Nephron (organoid): ENCODE data around the gene TRMT1.
"Not testable (repeated sequence)": the region's sequence is repeated elsewhere in the genome, so short reads cannot be mapped to it uniquely, and the experiment has no call there.

Experiments
- H3K27ac Mint-ChIP-seq, 3 experiments: 2 replicates each; pipeline ENCODE4 v1.8.0; 2020; ENCODE audit warnings: mixed read lengths in 3 of 3, mild to moderate bottlenecking in 2 of 3, moderate library complexity in 1 of 3
- H3K27me3 Mint-ChIP-seq: 2 replicates; pipeline ENCODE4 v1.8.0; 2021; ENCODE audit warnings: low read depth, mild to moderate bottlenecking, moderate library complexity, mixed read lengths
- H3K36me3 Mint-ChIP-seq: 2 replicates; pipeline ENCODE4 v1.8.0; 2020; ENCODE audit warnings: low read depth, mixed read lengths
- H3K4me1 Mint-ChIP-seq: 2 replicates; pipeline ENCODE4 v1.8.0; 2020; ENCODE audit warnings: mixed read lengths
- H3K4me3 Mint-ChIP-seq, 3 experiments: 2 replicates each; pipeline ENCODE4 v1.8.0; 2020; ENCODE audit warnings: mild to moderate bottlenecking in 3 of 3, mixed read lengths in 3 of 3, moderate library complexity in 2 of 3
- H3K9me3 Mint-ChIP-seq: 2 replicates; pipeline ENCODE4 v1.8.0; 2020; ENCODE audit warnings: mixed read lengths
- TF ChIP-seq, protein P1 (sequence below), 3 experiments: fragments of 200-600 bp; sonication (generic); IDR thresholded peaks; one replicate each; pipeline ENCODE4 v1.5.0; 2021; ENCODE audit warnings: antibody characterized with exemption in 3 of 3; ENCODE audit not compliant: unreplicated experiment in 3 of 3

The TRMT1 gene

GRCh38 chr19:13116282-13117175, at the start of gene TRMT1:
Gene TRMT1 (minus strand): TSS chr19:13116740. CDS start chr19:13116399, 341 bp downstream.
- H3K27me3 Mint-ChIP-seq = peaks cover 4% of the 10 kb centered on the region
- H3K4me1 Mint-ChIP-seq = peaks cover 30% of the 10 kb centered on the region
- peak within 1 kb of the TSS; percentile 73 to 91 (median 86) for H3K27ac Mint-ChIP-seq

DNA sequence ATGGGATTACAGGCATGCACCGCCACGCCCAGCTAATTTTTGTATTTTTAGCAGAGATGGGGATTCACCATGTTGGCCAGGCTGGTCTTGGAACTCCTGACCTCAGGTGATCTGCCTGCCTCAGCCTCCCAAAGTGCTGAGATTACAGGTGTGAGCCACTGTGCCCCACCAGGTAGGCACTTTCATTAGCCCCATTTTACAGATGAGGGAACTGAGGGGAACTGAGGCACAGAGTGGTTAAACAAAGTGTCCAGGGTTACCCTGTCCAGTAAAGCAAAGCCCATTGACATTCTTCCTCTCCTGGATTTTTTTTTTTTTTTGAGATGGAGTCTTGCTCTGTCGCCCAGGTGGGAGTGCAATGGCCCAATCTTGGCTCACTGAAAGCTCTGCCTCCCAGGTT, 49.6 kb upstream of the TRMT1 start:
- not testable (repeated sequence) for H3K9me3 Mint-ChIP-seq, H3K36me3 Mint-ChIP-seq, H3K27me3 Mint-ChIP-seq, H3K4me3 Mint-ChIP-seq
- peak overlapping the region; percentile 100 for H3K27ac Mint-ChIP-seq
- peaks cover 55% of the 10 kb centered on the region for H3K4me1 Mint-ChIP-seq

More at GRCh38 chr19:13116282-13117175, at the start of gene TRMT1:
- TF ChIP-seq, protein P1, sequence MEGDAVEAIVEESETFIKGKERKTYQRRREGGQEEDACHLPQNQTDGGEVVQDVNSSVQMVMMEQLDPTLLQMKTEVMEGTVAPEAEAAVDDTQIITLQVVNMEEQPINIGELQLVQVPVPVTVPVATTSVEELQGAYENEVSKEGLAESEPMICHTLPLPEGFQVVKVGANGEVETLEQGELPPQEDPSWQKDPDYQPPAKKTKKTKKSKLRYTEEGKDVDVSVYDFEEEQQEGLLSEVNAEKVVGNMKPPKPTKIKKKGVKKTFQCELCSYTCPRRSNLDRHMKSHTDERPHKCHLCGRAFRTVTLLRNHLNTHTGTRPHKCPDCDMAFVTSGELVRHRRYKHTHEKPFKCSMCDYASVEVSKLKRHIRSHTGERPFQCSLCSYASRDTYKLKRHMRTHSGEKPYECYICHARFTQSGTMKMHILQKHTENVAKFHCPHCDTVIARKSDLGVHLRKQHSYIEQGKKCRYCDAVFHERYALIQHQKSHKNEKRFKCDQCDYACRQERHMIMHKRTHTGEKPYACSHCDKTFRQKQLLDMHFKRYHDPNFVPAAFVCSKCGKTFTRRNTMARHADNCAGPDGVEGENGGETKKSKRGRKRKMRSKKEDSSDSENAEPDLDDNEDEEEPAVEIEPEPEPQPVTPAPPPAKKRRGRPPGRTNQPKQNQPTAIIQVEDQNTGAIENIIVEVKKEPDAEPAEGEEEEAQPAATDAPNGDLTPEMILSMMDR (IDR thresholded peaks at IDR 0.05; ENCODE audit: unreplicated experiment in 3 of 3) = no peak
- H3K4me3 Mint-ChIP-seq = peak within 1 kb of the TSS; percentile 85 to 97 (median 92)
- H3K9me3 Mint-ChIP-seq = no peaks in the 10 kb centered on the region
- peaks cover 3% of the 10 kb centered on the region for H3K36me3 Mint-ChIP-seq

- Mint-ChIP-seq H3K4me1 (peaks cover 55% of the 10 kb centered on the region), H3K9me3 (no peaks in the 10 kb centered on the region), H3K27me3 (no peaks in the 10 kb centered on the region), H3K36me3 (no peaks in the 10 kb centered on the region), H3K4me3 (no peak overlapping the region), H3K27ac (peak overlapping the region; percentile 100)
- TF ChIP-seq, protein P1 (IDR thresholded peaks at IDR 0.05; ENCODE audit: unreplicated experiment in 3 of 3) = no peak
Observed at GRCh38 chr19:13165162-13165997, 48.8 kb upstream of the TRMT1 start.

- Mint-ChIP-seq H3K27ac (peak overlapping the region; percentile 100), H3K27me3 (no peaks in the 10 kb centered on the region), H3K36me3 (no peaks in the 10 kb centered on the region), H3K4me1 (peaks cover 54% of the 10 kb centered on the region), H3K9me3 (no peaks in the 10 kb centered on the region), H3K4me3 (peak overlapping the region; percentile 74 to 83 (median 75))
- TF ChIP-seq, protein P1 (IDR thresholded peaks at IDR 0.05; ENCODE audit: unreplicated experiment in 3 of 3) = no peak
Observed at GRCh38 chr19:13164343-13165161, 48.0 kb upstream of the TRMT1 start.

- peaks cover 50% of the 10 kb centered on the region for H3K4me1 Mint-ChIP-seq
- H3K4me3 Mint-ChIP-seq = peak overlapping the region; percentile 74 to 83 (median 75)
- TF ChIP-seq, protein P1 (IDR thresholded peaks at IDR 0.05; ENCODE audit: unreplicated experiment in 3 of 3) = no peak
- H3K9me3 Mint-ChIP-seq = no peaks in the 10 kb centered on the region
- H3K36me3 Mint-ChIP-seq = no peaks in the 10 kb centered on the region
- no peaks in the 10 kb centered on the region for H3K27me3 Mint-ChIP-seq
- H3K27ac Mint-ChIP-seq = peak overlapping the region; percentile 100
Observed at GRCh38 chr19:13163609-13164342, 47.2 kb upstream of the TRMT1 start.
